ENCODE results near the gene C1GALT1. TPM values are rescaled to one million over a fixed set of nuclear protein-coding genes. Genes with fewer than 3 reads are reported as not detected.

C1GALT1 gene
- total and polyA plus RNA-seq, 2 donors (not counting 3 experiments of a cell fraction or from before 2014, with no cell fraction given), result 18.3 to 31.1 TPM

GRCh38 chr7:7202375-7202720 lies 20.0 kb downstream of the C1GALT1 start:
- H3K9ac ChIP-seq (replicated peaks; ENCODE audit: extremely low read depth, insufficient read depth, low read length), result no peak overlapping the region
- no peak overlapping the region for H3K4me3 ChIP-seq (replicated peaks in 1 of 3; ENCODE audit: insufficient read depth in 1 of 3, low read depth in 1 of 3, low read length in 3 of 3)
- ChIA-PET POLR2A (no interaction called here), CTCF (interaction anchor here (1.4 kb wide), 1 partner anchor 12 kb away, joined by 3 read pairs; no protein-coding TSS in a partner anchor)
- no peaks in the 10 kb centered on the region for H3K9me3 ChIP-seq (replicated peaks; ENCODE audit: control insufficient read depth, insufficient read depth, low read length)
- H3K9me1 ChIP-seq (replicated peaks; ENCODE audit: control insufficient read depth, extremely low read depth, insufficient read depth, low read length), result no peaks in the 10 kb centered on the region
- no peak overlapping the region for H3K4me2 ChIP-seq (ENCODE audit: insufficient read depth, low read length)
- no peak overlapping the region for H3K27ac ChIP-seq (ENCODE audit: insufficient read depth, low read depth, low read length)
- FAIRE-seq (no peak), DNase-seq (ENCODE audit: low read depth, low spot score) (no peak)
- no peaks in the 10 kb centered on the region for H3K36me3 ChIP-seq (ENCODE audit: control insufficient read depth in 2 of 2, extremely low read depth in 1 of 2, insufficient read depth in 2 of 2, low read length in 2 of 2)
- no peak for TF ChIP-seq FOS (IDR thresholded peaks at IDR 0.05; ENCODE audit: borderline replicate concordance, insufficient read depth, low read length)
- no TSS peak for BruUV-seq (replicated peaks)
- no peak overlapping the region for H2AFZ ChIP-seq (ENCODE audit: low read depth, low read length)
- H3K79me2 ChIP-seq (ENCODE audit: control insufficient read depth, insufficient read depth, low read length), result peaks cover 55% of the 10 kb centered on the region
- H4K20me1 ChIP-seq (replicated peaks; ENCODE audit: control insufficient read depth, extremely low read depth, insufficient read depth, low read length), result no peaks in the 10 kb centered on the region
- no peaks in the 10 kb centered on the region for H3K4me1 ChIP-seq (ENCODE audit: control insufficient read depth, extremely low read depth, insufficient read depth, low read length)
- H3K27me3 ChIP-seq (ENCODE audit: control insufficient read depth in 2 of 2, insufficient read depth in 2 of 2, low read length in 2 of 2), result no peaks in the 10 kb centered on the region
- dilution Hi-C loops (cut with MboI; ENCODE audit: extremely low pct_ligation_motif_present, low sequenced_read_pairs), result no loop called here
- intact Hi-C loops (cut with micrococcal nuclease), result no loop called here

GRCh38 chr7:7203813-7204575 lies 21.6 kb downstream of the C1GALT1 start:
- dilution Hi-C loops (cut with MboI; ENCODE audit: extremely low pct_ligation_motif_present, low sequenced_read_pairs), result no loop called here
- H3K9me1 ChIP-seq (replicated peaks; ENCODE audit: control insufficient read depth, extremely low read depth, insufficient read depth, low read length), result no peaks in the 10 kb centered on the region
- H3K27ac ChIP-seq (ENCODE audit: insufficient read depth, low read depth, low read length), result no peak overlapping the region
- H3K4me2 ChIP-seq (ENCODE audit: insufficient read depth, low read length), result no peak overlapping the region
- no peak for DNase-seq (ENCODE audit: low read depth, low spot score)
- BruUV-seq (replicated peaks), result no TSS peak
- H3K27me3 ChIP-seq (ENCODE audit: control insufficient read depth in 2 of 2, insufficient read depth in 2 of 2, low read length in 2 of 2), result no peaks in the 10 kb centered on the region
- ChIA-PET POLR2A (no interaction called here), CTCF (no interaction called here)
- H3K9me3 ChIP-seq (replicated peaks; ENCODE audit: control insufficient read depth, insufficient read depth, low read length), result no peaks in the 10 kb centered on the region
- intact Hi-C loops (cut with micrococcal nuclease), result no loop called here
- no peaks in the 10 kb centered on the region for H3K36me3 ChIP-seq (ENCODE audit: control insufficient read depth in 2 of 2, extremely low read depth in 1 of 2, insufficient read depth in 2 of 2, low read length in 2 of 2)
- no peaks in the 10 kb centered on the region for H3K4me1 ChIP-seq (ENCODE audit: control insufficient read depth, extremely low read depth, insufficient read depth, low read length)
- H3K79me2 ChIP-seq (ENCODE audit: control insufficient read depth, insufficient read depth, low read length), result peaks cover 62% of the 10 kb centered on the region
- no peaks in the 10 kb centered on the region for H4K20me1 ChIP-seq (replicated peaks; ENCODE audit: control insufficient read depth, extremely low read depth, insufficient read depth, low read length)
- FAIRE-seq, result no peak
- H2AFZ ChIP-seq (ENCODE audit: low read depth, low read length), result no peak overlapping the region
- no peak overlapping the region for H3K4me3 ChIP-seq (replicated peaks in 1 of 3; ENCODE audit: insufficient read depth in 1 of 3, low read depth in 1 of 3, low read length in 3 of 3)
- no peak overlapping the region for H3K9ac ChIP-seq (replicated peaks; ENCODE audit: extremely low read depth, insufficient read depth, low read length)
- TF ChIP-seq POLR2AphosphoS5 (IDR thresholded peaks at IDR 0.05; ENCODE audit: insufficient read depth, low read depth, low read length), result no peak
- no peak for TF ChIP-seq CTCF (IDR thresholded peaks at IDR 0.05; ENCODE audit: extremely low read depth in 1 of 2, insufficient read depth in 1 of 2, low read depth in 1 of 2, low read length in 2 of 2)
- no peak for TF ChIP-seq EZH2 (IDR thresholded peaks at IDR 0.05; ENCODE audit: borderline replicate concordance, low read depth, low read length, severe bottlenecking)
- TF ChIP-seq JUN (IDR thresholded peaks at IDR 0.05; ENCODE audit: borderline replicate concordance, insufficient read depth, insufficient read length, low read depth), result no peak

All from endothelial cell of umbilical vein (primary cell).